Loucy (cell line): Measurements from ENCODE around the gene TJP3.

ENCODE experiments used
- H2AFZ ChIP-seq: fragments of 200-600 bp; sonication (generic); 2 replicates; pipeline ENCODE4 v1.6.0; 2016; ENCODE audit warnings: antibody characterized with exemption, mild to moderate bottlenecking, low read length, moderate library complexity
- H3F3A ChIP-seq: fragments of 200-600 bp; 2 replicates; pipeline ENCODE4 v1.6.0; 2016; ENCODE audit warnings: antibody characterized with exemption, low read depth, mild to moderate bottlenecking
- H3K27me3 ChIP-seq: fragments of 200-600 bp; sonication (generic); 2 replicates; pipeline ENCODE4 v1.6.1; 2014; ENCODE audit warnings: low read length, mild to moderate bottlenecking; ENCODE audit not compliant: insufficient read depth, poor library complexity, severe bottlenecking
- H3K36me3 ChIP-seq: fragments of 200-600 bp; sonication (generic); 2 replicates; pipeline ENCODE4 v1.6.1; 2016; ENCODE audit warnings: low read length; ENCODE audit not compliant: insufficient read depth
- H3K4me1 ChIP-seq: fragments of 200-600 bp; sonication (generic); 2 replicates; pipeline ENCODE4 v1.5.1; 2014; ENCODE audit warnings: low read length, mild to moderate bottlenecking; ENCODE audit not compliant: insufficient read depth, poor library complexity, severe bottlenecking
- H3K4me2 ChIP-seq: fragments of 200-600 bp; sonication (generic); 2 replicates; pipeline ENCODE4 v1.6.0; 2014; ENCODE audit warnings: antibody characterized with exemption, low read length, low read depth, mild to moderate bottlenecking; ENCODE audit not compliant: poor library complexity, severe bottlenecking
- H3K4me3 ChIP-seq: fragments of 200-600 bp; sonication (generic); 2 replicates; pipeline ENCODE4 v1.5.1; 2014; ENCODE audit warnings: low read length, mild to moderate bottlenecking, mixed read lengths; ENCODE audit not compliant: poor library complexity, severe bottlenecking
- H3K79me2 ChIP-seq: fragments of 200-600 bp; sonication (generic); 2 replicates; pipeline ENCODE4 v1.6.1; 2014; ENCODE audit warnings: low read length; ENCODE audit not compliant: insufficient read depth
- H3K9ac ChIP-seq: fragments of 200-600 bp; sonication (generic); 2 replicates; pipeline ENCODE4 v1.6.0; 2014; ENCODE audit warnings: mild to moderate bottlenecking, low read depth, low read length, moderate library complexity; ENCODE audit not compliant: poor library complexity, severe bottlenecking
- H3K9me2 ChIP-seq: fragments of 200-600 bp; sonication (generic); replicated peaks from 2 replicates; pipeline ENCODE4 v1.6.1; 2016; ENCODE audit warnings: low read depth, low read length, mixed read lengths
- H3K9me3 ChIP-seq: fragments of 200-600 bp; sonication (generic); 2 replicates; pipeline ENCODE4 v1.6.1; 2014; ENCODE audit warnings: mild to moderate bottlenecking, antibody characterized with exemption, low read length, low read depth; ENCODE audit not compliant: insufficient read depth
- H4K20me1 ChIP-seq: fragments of 200-600 bp; sonication (generic); 2 replicates; pipeline ENCODE4 v1.6.0; 2014; ENCODE audit warnings: antibody characterized with exemption, low read length, mild to moderate bottlenecking; ENCODE audit not compliant: insufficient read depth, poor library complexity, severe bottlenecking
- CTCF ChIP-seq: fragments of 200-600 bp; sonication (generic); conservative IDR thresholded peaks from 2 replicates; pipeline ENCODE4 v1.5.1; 2014; ENCODE audit warnings: mild to moderate bottlenecking, antibody characterized with exemption, low read length
- EZH2phosphoT487 ChIP-seq: fragments of 200-600 bp; IDR thresholded peaks from 2 replicates; pipeline ENCODE4 v1.6.1; 2018; ENCODE audit warnings: antibody characterized with exemption, mild to moderate bottlenecking, moderate library complexity, borderline replicate concordance

Gene TJP3

GRCh38 chr19:3700242-3701032, 7.7 kb upstream of the TJP3 start, which contains the start of gene PIP5K1C:
Gene PIP5K1C (minus strand): TSS chr19:3700468. CDS start chr19:3700390, 78 bp downstream.
- Histone ChIP-seq H3K4me2 (peak within 1 kb of the TSS; percentile 98), H3K79me2 (peaks cover 29% of the 10 kb centered on the region), H2AFZ (peak within 1 kb of the TSS; percentile 24; the same call in 1 of the 2 replicates), H3K4me1 (peaks cover 14% of the 10 kb centered on the region), H3K9ac (peak within 1 kb of the TSS; percentile 74), H3K36me3 (no peaks in the 10 kb centered on the region), H3K27me3 (no peaks in the 10 kb centered on the region), H3K9me3 (no peaks in the 10 kb centered on the region), H3F3A (no peaks in the 10 kb centered on the region), H4K20me1 (peaks cover 18% of the 10 kb centered on the region), H3K9me2 (no peaks in the 10 kb centered on the region), H3K4me3 (peak within 1 kb of the TSS; percentile 88)
- TF ChIP-seq EZH2phosphoT487: no peak
- TF ChIP-seq CTCF: peak; percentile 62

- no peak overlapping the region for H3K9ac ChIP-seq
- no peaks in the 10 kb centered on the region for H3K27me3 ChIP-seq
- H3K4me1 ChIP-seq: peaks cover 14% of the 10 kb centered on the region
- H3F3A ChIP-seq: no peaks in the 10 kb centered on the region
- H2AFZ ChIP-seq: no peak overlapping the region
- H3K9me3 ChIP-seq: no peaks in the 10 kb centered on the region
- H3K79me2 ChIP-seq: peaks cover 29% of the 10 kb centered on the region
- no peaks in the 10 kb centered on the region for H3K36me3 ChIP-seq
- no peaks in the 10 kb centered on the region for H3K9me2 ChIP-seq
- no peak overlapping the region for H3K4me2 ChIP-seq
- TF ChIP-seq EZH2phosphoT487 (no peak), CTCF (no peak)
- H3K4me3 ChIP-seq: no peak overlapping the region
- H4K20me1 ChIP-seq: peaks cover 17% of the 10 kb centered on the region
Measured at GRCh38 chr19:3701200-3701599, 7.0 kb upstream of the TJP3 start.

- Histone ChIP-seq H3K4me1 (no peaks in the 10 kb centered on the region), H3K9me2 (no peaks in the 10 kb centered on the region), H3F3A (no peaks in the 10 kb centered on the region), H2AFZ (no peak overlapping the region; the same call in 1 of the 2 replicates), H3K9ac (no peak overlapping the region), H3K9me3 (no peaks in the 10 kb centered on the region), H3K36me3 (no peaks in the 10 kb centered on the region), H3K27me3 (no peaks in the 10 kb centered on the region), H3K4me2 (no peak overlapping the region), H3K4me3 (no peak overlapping the region), H4K20me1 (no peaks in the 10 kb centered on the region), H3K79me2 (no peaks in the 10 kb centered on the region)
- TF ChIP-seq CTCF (no peak), EZH2phosphoT487 (no peak)
Measured at GRCh38 chr19:3707868-3708206, 347 bp upstream of the TJP3 start.
